NB4 (cell line): Measurements from ENCODE around the gene C21orf58.
A peak's percentile ranks its signal among the peaks of the same experiment; 100 is the strongest.

ENCODE experiments used
- POLR2A ChIP-seq: IDR thresholded peaks from 2 replicates; pipeline ENCODE4 v1.6.1; 2011; ENCODE audit warnings: mild to moderate bottlenecking; ENCODE audit not compliant: insufficient read length; ENCODE audit errors: extremely low read depth
- TF ChIP-seq, protein P1 (sequence below): IDR thresholded peaks from 2 replicates; pipeline ENCODE4 v1.6.1; 2011; ENCODE audit warnings: low read depth, low read length

DNA sequence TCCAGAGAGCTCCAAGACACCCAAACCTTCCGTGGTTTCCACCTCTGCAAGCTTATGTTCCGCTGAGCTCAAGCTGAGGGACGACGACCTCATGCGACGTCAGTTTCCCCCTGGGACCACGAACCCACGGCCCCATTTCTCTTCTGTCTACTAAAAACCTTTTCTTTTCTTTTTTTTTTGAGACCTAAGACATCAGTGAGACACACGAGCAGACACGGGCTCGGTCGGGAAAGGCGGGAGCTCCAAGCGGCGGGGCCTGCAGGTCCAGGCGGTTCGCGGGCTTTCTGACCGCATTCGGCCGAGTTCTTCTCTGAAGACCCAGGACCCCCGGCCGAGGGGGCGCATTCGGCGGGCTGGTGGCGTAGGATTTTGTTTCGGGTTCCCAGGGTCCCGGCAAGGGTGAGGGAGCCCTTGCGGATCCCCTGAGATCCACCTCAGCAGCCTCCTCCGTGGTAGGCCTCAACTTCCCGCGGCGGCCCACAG lies 402 bp downstream of the C21orf58 start:
- TF ChIP-seq POLR2A = no peak
- TF ChIP-seq, protein P1, sequence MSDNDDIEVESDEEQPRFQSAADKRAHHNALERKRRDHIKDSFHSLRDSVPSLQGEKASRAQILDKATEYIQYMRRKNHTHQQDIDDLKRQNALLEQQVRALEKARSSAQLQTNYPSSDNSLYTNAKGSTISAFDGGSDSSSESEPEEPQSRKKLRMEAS = peak; percentile 33
